Ovary (tissue), 3 donors: ENCODE data around the gene ABTB2.

ENCODE experiments used
- CTCF ChIP-seq, 3 donors: fragments of 450-650 bp in 2 of 3; fragments of 200-600 bp in 1 of 3; IDR thresholded peaks; one replicate each; pipeline versions ENCODE4 v1.5.1 to v1.8.0; 2016 to 2022; ENCODE audit warnings: antibody characterized with exemption in 3 of 3, mild to moderate bottlenecking in 1 of 3
- EP300 ChIP-seq: sonication (generic); formaldehyde crosslinking; IDR thresholded peaks from one replicate; pipeline ENCODE4 v1.6.1; 2017; ENCODE audit warnings: antibody characterized with exemption
- POLR2A ChIP-seq: fragments of 450-650 bp; IDR thresholded peaks from one replicate; pipeline ENCODE4 v1.6.1; 2017; ENCODE audit warnings: antibody characterized with exemption, mild to moderate bottlenecking, moderate library complexity
- donor health status: DM: no; HTN: no; CAD: no.

GRCh38 chr11:34337016-34337415, 20.8 kb downstream of the ABTB2 start:
- TF ChIP-seq CTCF (IDR thresholded peaks at IDR 0.05) (no peak), POLR2A (no peak), EP300 (no peak)
